Fibroblast of skin of abdomen (primary cell): ENCODE data around the gene ORAI2. TPM values are rescaled to one million over a fixed set of nuclear protein-coding genes. Genes with fewer than 3 reads are reported as not detected.
A peak's percentile ranks its signal among the peaks of the same experiment; 100 is the strongest.
"Not testable (repeated sequence)": the region's sequence is repeated elsewhere in the genome, so short reads cannot be mapped to it uniquely, and the experiment has no call there.

ENCODE experiments used
- DNase-seq: peaks from one replicate; pipeline ENCODE4 v3.0.0-alpha.2; 2013
- polyA plus RNA-seq, 2 experiments: library from polyadenylated mRNA; unstranded; fragments of 120-200 nt; gene quantifications; one replicate each; pipeline ENCODE4 v1.2.1, GENCODE V29; 2013; ENCODE audit not compliant: insufficient read length in 2 of 2

Gene ORAI2
- polyA plus RNA-seq (2013, experiment 1 of 2; ENCODE audit: insufficient read length), result 24.6 TPM
- polyA plus RNA-seq (2013, experiment 2 of 2; ENCODE audit: insufficient read length), result 25.9 TPM

GRCh38 chr7:102433219-102434038 is at the start of gene ORAI2:
TSS of gene ORAI2 (plus strand) at chr7:102433575. CDS start at chr7:102438957, 5,382 bp downstream.
- peak; percentile 75 for DNase-seq

GRCh38 chr7:102387064-102387463 is 46.3 kb upstream of the ORAI2 start:
- no peak for DNase-seq

- DNase-seq, result no peak
Observed at GRCh38 chr7:102389810-102390209, 43.6 kb upstream of the ORAI2 start.

GRCh38 chr7:102390697-102391484 is 42.5 kb upstream of the ORAI2 start:
- peak; percentile 65 for DNase-seq

GRCh38 chr7:102392330-102392729 is 41.0 kb upstream of the ORAI2 start:
- DNase-seq, result no peak

- DNase-seq, result no peak
Observed at GRCh38 chr7:102393467-102393866, 39.9 kb upstream of the ORAI2 start.

GRCh38 chr7:102395592-102395872 is 37.8 kb upstream of the ORAI2 start:
- DNase-seq, result no peak

GRCh38 chr7:102395873-102396709 is 37.3 kb upstream of the ORAI2 start, which contains the start of gene PRKRIP1:
TSS of gene PRKRIP1 (plus strand) at chr7:102396363. CDS start at chr7:102396412, 49 bp downstream.
- peak; percentile 90 for DNase-seq

GRCh38 chr7:102396710-102397019 is 36.7 kb upstream of the ORAI2 start:
- DNase-seq, result no peak

- DNase-seq, result no peak
Observed at GRCh38 chr7:102398543-102398942, 34.8 kb upstream of the ORAI2 start.

- DNase-seq, result no peak
Observed at GRCh38 chr7:102400360-102400759, 33.0 kb upstream of the ORAI2 start.

GRCh38 chr7:102403563-102403962 is 29.8 kb upstream of the ORAI2 start:
- DNase-seq, result no peak

GRCh38 chr7:102404005-102404861 is 29.1 kb upstream of the ORAI2 start:
- peak; percentile 34 for DNase-seq

GRCh38 chr7:102404862-102405188 is 28.6 kb upstream of the ORAI2 start:
- DNase-seq, result not testable (repeated sequence)

- no peak for DNase-seq
Observed at GRCh38 chr7:102407910-102408309, 25.5 kb upstream of the ORAI2 start.

GRCh38 chr7:102408530-102408929 is 24.8 kb upstream of the ORAI2 start:
- DNase-seq, result not testable (repeated sequence)

- no peak for DNase-seq
Observed at GRCh38 chr7:102409340-102409739, 24.0 kb upstream of the ORAI2 start.

GRCh38 chr7:102410123-102410522 is 23.3 kb upstream of the ORAI2 start:
- DNase-seq, result no peak

GRCh38 chr7:102410918-102411317 is 22.5 kb upstream of the ORAI2 start:
- DNase-seq, result no peak

- DNase-seq, result no peak
Observed at GRCh38 chr7:102412548-102412947, 20.8 kb upstream of the ORAI2 start.

GRCh38 chr7:102413091-102413490 is 20.3 kb upstream of the ORAI2 start:
- no peak for DNase-seq

- DNase-seq, result no peak
Observed at GRCh38 chr7:102413611-102414010, 19.8 kb upstream of the ORAI2 start.
